ENCODE measurements around the gene POLR2A.

- TF ChIP-seq CTCF (IDR thresholded peaks at IDR 0.05) = no peak
- no peak for TF ChIP-seq POLR2AphosphoS5 (IDR thresholded peaks at IDR 0.05)
- TF ChIP-seq POLR2A (IDR thresholded peaks at IDR 0.05) = no peak
Observed at GRCh38 chr17:7440834-7441195, 43.4 kb upstream of the POLR2A start.
